Endothelial cell of umbilical vein (primary cell): ENCODE results near the gene CORO1A.

Source experiments
- CTCF ChIP-seq, 2 donors: IDR thresholded peaks; 1 replicate in 1 of 2; 2 replicates in 1 of 2; pipeline ENCODE4 v1.5.1; 2011; ENCODE audit warnings: low read length in 2 of 2, mild to moderate bottlenecking in 2 of 2, moderate library complexity in 2 of 2, control low read depth in 1 of 2, inconsistent platforms in 1 of 2, low read depth in 1 of 2; ENCODE audit not compliant: insufficient read depth in 1 of 2; ENCODE audit errors: extremely low read depth in 1 of 2
- EZH2 ChIP-seq: IDR thresholded peaks from 2 replicates; pipeline ENCODE4 v1.6.1; 2012; ENCODE audit warnings: borderline replicate concordance, low read depth, mild to moderate bottlenecking, moderate library complexity, low read length, inconsistent platforms; ENCODE audit not compliant: severe bottlenecking
- FOS ChIP-seq: IDR thresholded peaks from 2 replicates; pipeline ENCODE4 v1.6.1; 2011; ENCODE audit warnings: mild to moderate bottlenecking, low read length, moderate library complexity, borderline replicate concordance; ENCODE audit not compliant: insufficient read depth
- JUN ChIP-seq: IDR thresholded peaks from 2 replicates; pipeline ENCODE4 v1.6.1; 2011; ENCODE audit warnings: borderline replicate concordance, low read depth; ENCODE audit not compliant: insufficient read length, insufficient read depth
- MAX ChIP-seq: IDR thresholded peaks from 2 replicates; pipeline ENCODE4 v1.6.1; 2011; ENCODE audit not compliant: insufficient read depth, insufficient read length
- MYC ChIP-seq: IDR thresholded peaks from one replicate; pipeline ENCODE4 v1.6.1; 2011; ENCODE audit warnings: mild to moderate bottlenecking, low read depth, low read length
- POLR2A ChIP-seq: IDR thresholded peaks from 2 replicates; pipeline ENCODE4 v1.6.1; 2012; ENCODE audit warnings: low read depth, mild to moderate bottlenecking, control low read depth, low read length
- POLR2AphosphoS5 ChIP-seq: IDR thresholded peaks from 2 replicates; pipeline ENCODE4 v1.6.1; 2012; ENCODE audit warnings: low read depth, mild to moderate bottlenecking, control low read depth, low read length, moderate library complexity; ENCODE audit not compliant: insufficient read depth

GRCh38 chr16:30157214-30157613 is 26.2 kb upstream of the CORO1A start:
- TF ChIP-seq POLR2A (no peak), FOS (no peak), CTCF (IDR thresholded peaks at IDR 0.05; ENCODE audit: extremely low read depth in 1 of 2, insufficient read depth in 1 of 2, low read depth in 1 of 2, low read length in 2 of 2) (no peak), POLR2AphosphoS5 (no peak), EZH2 (no peak), MYC (no peak), MAX (no peak), JUN (no peak)
